Keratinocyte (primary cell): ENCODE data around the gene JAKMIP1. TPM values are rescaled to one million over a fixed set of nuclear protein-coding genes. Genes with fewer than 3 reads are reported as not detected.

ENCODE experiments used
- DNase-seq: peaks from one replicate; pipeline ENCODE4 v3.0.0-alpha.2; 2011; ENCODE audit warnings: low read depth, missing footprints, low spot score
- FAIRE-seq: peaks from 2 replicates; lab custom pipeline; 2011; peaks lifted over from hg19 to GRCh38; lab: Jason Lieb, UNC
- H2AFZ ChIP-seq: 2 replicates; pipeline ENCODE4 v1.6.0; 2012; ENCODE audit warnings: low read length, control low read depth, inconsistent platforms; ENCODE audit not compliant: control insufficient read depth
- H3K27ac ChIP-seq: 2 replicates; pipeline ENCODE4 v1.5.1; 2011; ENCODE audit warnings: low read length; ENCODE audit not compliant: control insufficient read depth, insufficient read depth
- H3K27me3 ChIP-seq: 3 replicates; pipeline ENCODE4 v1.6.0; 2011; ENCODE audit warnings: low read length; ENCODE audit not compliant: control insufficient read depth, insufficient read depth; ENCODE audit errors: extremely low read depth
- H3K36me3 ChIP-seq, 2 experiments: 2 replicates in 1 of 2; 3 replicates in 1 of 2; pipeline ENCODE4 v1.5.1; 2011; ENCODE audit warnings: low read length in 2 of 2, mild to moderate bottlenecking in 1 of 2; ENCODE audit not compliant: control insufficient read depth in 2 of 2, insufficient read depth in 2 of 2; ENCODE audit errors: extremely low read depth in 1 of 2
- H3K4me1 ChIP-seq: 3 replicates; pipeline ENCODE4 v1.5.1; 2011; ENCODE audit warnings: low read length; ENCODE audit not compliant: control insufficient read depth, insufficient read depth; ENCODE audit errors: extremely low read depth
- H3K4me2 ChIP-seq: 3 replicates; pipeline ENCODE4 v1.6.0; 2011; ENCODE audit warnings: low read depth, low read length; ENCODE audit not compliant: control insufficient read depth, insufficient read depth; ENCODE audit errors: extremely low read depth
- H3K4me3 ChIP-seq, 3 experiments: fragments of 200-600 bp in 1 of 3; sonication (generic) in 1 of 3; 2 replicates in 2 of 3; 3 replicates in 1 of 3; pipeline ENCODE4 v1.5.1; 2011 to 2016; ENCODE audit warnings: low read length in 3 of 3, mild to moderate bottlenecking in 3 of 3, control low read depth in 2 of 3, inconsistent platforms in 1 of 3, low read depth in 1 of 3, mixed read lengths in 1 of 3, mixed run types in 1 of 3, moderate library complexity in 1 of 3; ENCODE audit not compliant: control insufficient read depth in 2 of 3, insufficient read depth in 2 of 3; ENCODE audit errors: extremely low read depth in 1 of 3
- H3K79me2 ChIP-seq: 2 replicates; pipeline ENCODE4 v1.6.0; 2012; ENCODE audit warnings: low read length; ENCODE audit not compliant: control insufficient read depth, insufficient read depth
- H3K9ac ChIP-seq: 3 replicates; pipeline ENCODE4 v1.6.0; 2011; ENCODE audit warnings: low read length; ENCODE audit not compliant: control insufficient read depth, insufficient read depth; ENCODE audit errors: extremely low read depth
- H3K9me1 ChIP-seq: 3 replicates; pipeline ENCODE4 v1.6.0; 2011; ENCODE audit warnings: low read length; ENCODE audit not compliant: control insufficient read depth, insufficient read depth; ENCODE audit errors: extremely low read depth
- H3K9me3 ChIP-seq: 2 replicates; pipeline ENCODE4 v1.5.1; 2012; ENCODE audit warnings: low read depth, low read length; ENCODE audit not compliant: control insufficient read depth
- H4K20me1 ChIP-seq: 3 replicates; pipeline ENCODE4 v1.6.0; 2011; ENCODE audit warnings: low read length; ENCODE audit not compliant: control insufficient read depth, insufficient read depth; ENCODE audit errors: extremely low read depth
- EZH2 ChIP-seq: IDR thresholded peaks from one replicate; pipeline ENCODE4 v1.6.1; 2012; ENCODE audit warnings: inconsistent platforms, mild to moderate bottlenecking, low read length, moderate library complexity
- dilution Hi-C: fragments of 300-500 bp; cut with MboI; formaldehyde crosslinking; loops from one replicate; pipeline ENCODE4 v1.7.0; 2020; ENCODE audit warnings: low sequenced_read_pairs; ENCODE audit not compliant: extremely low pct_ligation_motif_present
- polyA plus RNA-seq, 5 experiments: library from polyadenylated mRNA; depleted of rRNA in 3 of 5; stranded (reverse) in 3 of 5; stranded (forward) in 1 of 5; unstranded in 1 of 5; fragments of >200 nt; gene quantifications; 1 replicate in 1 of 5; 2 replicates in 3 of 5; 3 replicates in 1 of 5; pipeline versions ENCODE4 v1.2.1 to v1.2.3, GENCODE V29; 2011 to 2012; ENCODE audit warnings: missing spikeins in 2 of 5, low read depth in 1 of 5, low replicate concordance in 1 of 5
- TF ChIP-seq, protein P1 (sequence below), 3 experiments: IDR thresholded peaks in 1 of 3; conservative IDR thresholded peaks in 1 of 3; optimal IDR thresholded peaks in 1 of 3; 2 replicates in 2 of 3; 3 replicates in 1 of 3; pipeline versions ENCODE3 to v1.5.1; 2011; ENCODE audit warnings: low read length in 3 of 3, mild to moderate bottlenecking in 3 of 3, moderate library complexity in 2 of 3, control low read depth in 1 of 3, inconsistent platforms in 1 of 3; ENCODE audit not compliant: insufficient read depth in 2 of 3; ENCODE audit errors: extremely low read depth in 1 of 3

Gene JAKMIP1
- polyA plus RNA-seq, 1 donor (not counting 4 experiments of a cell fraction or from before 2014, with no cell fraction given), result not detected

GRCh38 chr4:6221851-6222760 is 21.8 kb upstream of the JAKMIP1 start:
- no peak for FAIRE-seq
- Histone ChIP-seq H3K9me3 (no peaks in the 10 kb centered on the region), H3K79me2 (no peaks in the 10 kb centered on the region), H2AFZ (no peak overlapping the region), H3K4me2 (no peak overlapping the region), H3K9me1 (no peaks in the 10 kb centered on the region), H3K36me3 (no peaks in the 10 kb centered on the region), H3K4me3 (no peak overlapping the region), H3K27ac (no peak overlapping the region), H4K20me1 (no peaks in the 10 kb centered on the region), H3K27me3 (peaks cover 20% of the 10 kb centered on the region), H3K9ac (no peak overlapping the region), H3K4me1 (no peaks in the 10 kb centered on the region)
- TF ChIP-seq, protein P1, sequence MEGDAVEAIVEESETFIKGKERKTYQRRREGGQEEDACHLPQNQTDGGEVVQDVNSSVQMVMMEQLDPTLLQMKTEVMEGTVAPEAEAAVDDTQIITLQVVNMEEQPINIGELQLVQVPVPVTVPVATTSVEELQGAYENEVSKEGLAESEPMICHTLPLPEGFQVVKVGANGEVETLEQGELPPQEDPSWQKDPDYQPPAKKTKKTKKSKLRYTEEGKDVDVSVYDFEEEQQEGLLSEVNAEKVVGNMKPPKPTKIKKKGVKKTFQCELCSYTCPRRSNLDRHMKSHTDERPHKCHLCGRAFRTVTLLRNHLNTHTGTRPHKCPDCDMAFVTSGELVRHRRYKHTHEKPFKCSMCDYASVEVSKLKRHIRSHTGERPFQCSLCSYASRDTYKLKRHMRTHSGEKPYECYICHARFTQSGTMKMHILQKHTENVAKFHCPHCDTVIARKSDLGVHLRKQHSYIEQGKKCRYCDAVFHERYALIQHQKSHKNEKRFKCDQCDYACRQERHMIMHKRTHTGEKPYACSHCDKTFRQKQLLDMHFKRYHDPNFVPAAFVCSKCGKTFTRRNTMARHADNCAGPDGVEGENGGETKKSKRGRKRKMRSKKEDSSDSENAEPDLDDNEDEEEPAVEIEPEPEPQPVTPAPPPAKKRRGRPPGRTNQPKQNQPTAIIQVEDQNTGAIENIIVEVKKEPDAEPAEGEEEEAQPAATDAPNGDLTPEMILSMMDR (optimal IDR thresholded peaks at IDR 0.05 in 1 of 3, IDR thresholded peaks at IDR 0.05 in 1 of 3, conservative IDR thresholded peaks at IDR 0.05 in 1 of 3; ENCODE audit: extremely low read depth in 1 of 3, insufficient read depth in 2 of 3, low read length in 3 of 3), result no peak
- TF ChIP-seq EZH2, result no peak
- DNase-seq, result no peak
- dilution Hi-C loops, result no loop called here

DNA sequence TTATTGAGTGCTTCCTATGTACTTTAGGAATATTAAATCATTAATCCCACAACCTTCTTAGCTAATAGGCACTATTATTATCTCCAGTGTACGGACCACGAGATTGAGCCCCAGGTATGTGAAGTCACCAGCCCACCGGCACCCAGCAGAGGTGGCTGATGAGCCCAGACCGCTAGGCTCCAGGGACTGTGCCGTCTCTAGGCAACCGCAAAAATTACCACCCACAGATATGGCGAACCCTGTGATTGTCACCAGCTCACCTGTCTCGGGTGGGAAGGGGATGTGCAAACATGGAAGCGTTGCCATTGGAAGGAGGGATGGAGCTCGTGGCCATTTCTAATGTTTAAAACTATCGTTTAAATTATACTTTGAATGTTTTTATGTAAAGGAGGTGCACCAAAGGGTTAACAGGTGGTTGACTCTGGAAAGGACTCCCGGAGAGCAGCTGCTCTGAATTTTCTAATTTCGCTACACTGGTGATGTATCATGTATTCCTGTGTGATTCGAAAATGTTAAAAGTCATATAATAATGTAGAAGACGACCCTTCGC is 21.0 kb upstream of the JAKMIP1 start:
- Histone ChIP-seq H3K4me3 (no peak overlapping the region), H3K9ac (no peak overlapping the region), H3K36me3 (no peaks in the 10 kb centered on the region), H3K79me2 (no peaks in the 10 kb centered on the region), H3K9me1 (no peaks in the 10 kb centered on the region), H3K27me3 (peaks cover 20% of the 10 kb centered on the region), H3K9me3 (no peaks in the 10 kb centered on the region), H2AFZ (no peak overlapping the region), H3K4me2 (no peak overlapping the region), H3K27ac (no peak overlapping the region), H4K20me1 (no peaks in the 10 kb centered on the region), H3K4me1 (no peaks in the 10 kb centered on the region)
- DNase-seq, result no peak
- no peak for TF ChIP-seq EZH2
- TF ChIP-seq, protein P1 (optimal IDR thresholded peaks at IDR 0.05 in 1 of 3, IDR thresholded peaks at IDR 0.05 in 1 of 3, conservative IDR thresholded peaks at IDR 0.05 in 1 of 3; ENCODE audit: extremely low read depth in 1 of 3, insufficient read depth in 2 of 3, low read length in 3 of 3), result no peak
- FAIRE-seq, result no peak
- dilution Hi-C loops, result no loop called here
